ENCODE measurements around the gene ASTN2. TPM values are rescaled to one million over a fixed set of nuclear protein-coding genes. Genes with fewer than 3 reads are reported as not detected.

The ASTN2 gene
- total RNA-seq, 1 donor from 2014 or later = 12.2 TPM

GRCh38 chr9:116623715-116624114, 791.1 kb downstream of the ASTN2 start:
- TF ChIP-seq CTCF (IDR thresholded peaks at IDR 0.05; ENCODE audit: insufficient read depth, low read length, poor library complexity, severe bottlenecking) = no peak
- H3K4me3 ChIP-seq (ENCODE audit: low read depth, low read length) = no peak overlapping the region
- H3K36me3 ChIP-seq (ENCODE audit: control insufficient read depth, insufficient read depth, low read length) = no peaks in the 10 kb centered on the region
- H3K27me3 ChIP-seq (ENCODE audit: control insufficient read depth, insufficient read depth, low read length) = no peaks in the 10 kb centered on the region
- no peak for DNase-seq (ENCODE audit: low read depth)

- no peak for DNase-seq (ENCODE audit: low read depth)
Measured at GRCh38 chr9:116617389-116617788, 797.5 kb downstream of the ASTN2 start.

GRCh38 chr9:116616304-116616914, 798.4 kb downstream of the ASTN2 start:
- no peak overlapping the region for H3K4me3 ChIP-seq (ENCODE audit: low read depth, low read length)
- no peaks in the 10 kb centered on the region for H3K36me3 ChIP-seq (ENCODE audit: control insufficient read depth, insufficient read depth, low read length)
- TF ChIP-seq CTCF (IDR thresholded peaks at IDR 0.05; ENCODE audit: insufficient read depth, low read length, poor library complexity, severe bottlenecking) = no peak
- no peaks in the 10 kb centered on the region for H3K27me3 ChIP-seq (ENCODE audit: control insufficient read depth, insufficient read depth, low read length)
- no peak for DNase-seq (ENCODE audit: low read depth)

More at GRCh38 chr9:116617389-116617788, 797.5 kb downstream of the ASTN2 start:
- H3K27me3 ChIP-seq (ENCODE audit: control insufficient read depth, insufficient read depth, low read length) = no peaks in the 10 kb centered on the region
- H3K36me3 ChIP-seq (ENCODE audit: control insufficient read depth, insufficient read depth, low read length) = no peaks in the 10 kb centered on the region
- no peak for TF ChIP-seq CTCF (IDR thresholded peaks at IDR 0.05; ENCODE audit: insufficient read depth, low read length, poor library complexity, severe bottlenecking)
- no peak overlapping the region for H3K4me3 ChIP-seq (ENCODE audit: low read depth, low read length)

- Histone ChIP-seq H3K36me3 (ENCODE audit: control insufficient read depth, insufficient read depth, low read length) (no peaks in the 10 kb centered on the region), H3K4me3 (ENCODE audit: low read depth, low read length) (no peak overlapping the region), H3K27me3 (ENCODE audit: control insufficient read depth, insufficient read depth, low read length) (no peaks in the 10 kb centered on the region)
- DNase-seq (ENCODE audit: low read depth) = no peak
- no peak for TF ChIP-seq CTCF (IDR thresholded peaks at IDR 0.05; ENCODE audit: insufficient read depth, low read length, poor library complexity, severe bottlenecking)
Measured at GRCh38 chr9:116608064-116608463, 806.8 kb downstream of the ASTN2 start.

- Histone ChIP-seq H3K4me3 (ENCODE audit: low read depth, low read length) (no peak overlapping the region), H3K27me3 (ENCODE audit: control insufficient read depth, insufficient read depth, low read length) (no peaks in the 10 kb centered on the region), H3K36me3 (ENCODE audit: control insufficient read depth, insufficient read depth, low read length) (no peaks in the 10 kb centered on the region)
- no peak for DNase-seq (ENCODE audit: low read depth)
- TF ChIP-seq CTCF (IDR thresholded peaks at IDR 0.05; ENCODE audit: insufficient read depth, low read length, poor library complexity, severe bottlenecking) = no peak
Measured at GRCh38 chr9:116605904-116606341, 808.9 kb downstream of the ASTN2 start.

- Histone ChIP-seq H3K27me3 (ENCODE audit: control insufficient read depth, insufficient read depth, low read length) (no peaks in the 10 kb centered on the region), H3K4me3 (ENCODE audit: low read depth, low read length) (no peak overlapping the region), H3K36me3 (ENCODE audit: control insufficient read depth, insufficient read depth, low read length) (no peaks in the 10 kb centered on the region)
- TF ChIP-seq CTCF (IDR thresholded peaks at IDR 0.05; ENCODE audit: insufficient read depth, low read length, poor library complexity, severe bottlenecking) = no peak
- no peak for DNase-seq (ENCODE audit: low read depth)
Measured at GRCh38 chr9:116605060-116605459, 809.8 kb downstream of the ASTN2 start.
